ENCODE measurements around the gene LBX2. TPM values are rescaled to one million over a fixed set of nuclear protein-coding genes. Genes with fewer than 3 reads are reported as not detected.
"Not testable (repeated sequence)": the region's sequence is repeated elsewhere in the genome, so short reads cannot be mapped to it uniquely, and the experiment has no call there.

Gene LBX2
- polyA plus RNA-seq, 1 of the 3 experiments (the other 2 are of a cell fraction) = 0.03 TPM

- Histone ChIP-seq H3K27me3 (ENCODE audit: insufficient read depth) (no peaks in the 10 kb centered on the region), H3K9me2 (no peaks in the 10 kb centered on the region), H3K9me3 (no peaks in the 10 kb centered on the region), H2AFZ (ENCODE audit: low read depth) (no peak overlapping the region), H3K4me1 (ENCODE audit: control insufficient read depth in 1 of 2, insufficient read depth in 2 of 2, low read depth in 1 of 2, low read length in 1 of 2) (no peaks in the 10 kb centered on the region), H3F3A (replicated peaks; ENCODE audit: insufficient read depth) (no peaks in the 10 kb centered on the region), H3K4me3 (ENCODE audit: low read depth in 2 of 2, low read length in 1 of 2) (no peak overlapping the region), H3K9ac (no peak overlapping the region), H3K4me2 (no peak overlapping the region), H3K79me2 (ENCODE audit: insufficient read depth) (peaks cover 17% of the 10 kb centered on the region), H3K36me3 (replicated peaks in 1 of 2; ENCODE audit: control insufficient read depth in 1 of 2, insufficient read depth in 2 of 2, low read length in 1 of 2) (peaks cover 6 to 49% of the 10 kb centered on the region in 2 experiments), H3K27ac (ENCODE audit: low read depth in 2 of 2, low read length in 1 of 2) (no peak overlapping the region), H4K20me1 (ENCODE audit: insufficient read depth) (no peaks in the 10 kb centered on the region)
- no peak for DNase-seq
- ChIA-PET POLR2A (interaction anchor here (1.0 kb wide), 1 partner anchor 16 kb away, joined by 3 read pairs; no protein-coding TSS in a partner anchor), CTCF (interaction anchor here (0.6 to 3.0 kb wide), 4 partner anchors 9 to 97 kb away, joined by 3 to 13 read pairs (median 4); partner anchors contain the start of gene PCGF1)
- WGBS (ENCODE audit: low lambda C conversion rate) = 96% methylated on average over 6 of the region's 9 CpGs
- TF ChIP-seq ELF1 (IDR thresholded peaks at IDR 0.05) = no peak
These were observed 9.5 kb downstream of the LBX2 start for GRCh38 chr2:74489906-74490305.

- no peaks in the 10 kb centered on the region for H3K9me3 ChIP-seq
- peaks cover 6 to 43% of the 10 kb centered on the region in 2 experiments for H3K36me3 ChIP-seq (replicated peaks in 1 of 2; ENCODE audit: control insufficient read depth in 1 of 2, insufficient read depth in 2 of 2, low read length in 1 of 2)
- CTCF ChIA-PET = interaction anchor here (0.6 to 3.0 kb wide), 4 partner anchors 18 to 98 kb away, joined by 3 to 13 read pairs (median 4); partner anchors contain the start of gene PCGF1
- POLR2A ChIA-PET = interaction anchor here (1.0 kb wide), 1 partner anchor 17 kb away, joined by 3 read pairs; no protein-coding TSS in a partner anchor
- no peaks in the 10 kb centered on the region for H3K27me3 ChIP-seq (ENCODE audit: insufficient read depth)
- H3K27ac ChIP-seq (ENCODE audit: low read depth in 2 of 2, low read length in 1 of 2) = no peak overlapping the region
- H4K20me1 ChIP-seq (ENCODE audit: insufficient read depth) = no peaks in the 10 kb centered on the region
- no peak overlapping the region for H3K4me2 ChIP-seq
- whole genome bisulfite sequencing (ENCODE audit: low lambda C conversion rate) = 88% methylated on average over 9 of the region's 9 CpGs
- no peak overlapping the region for H3K9ac ChIP-seq
- TF ChIP-seq TCF12 (IDR thresholded peaks at IDR 0.05) (no peak), GATA2 (CRISPR knock-in tag; IDR thresholded peaks at IDR 0.05) (no peak), FOSL2 (IDR thresholded peaks at IDR 0.05; ENCODE audit: borderline replicate concordance, low read depth) (no peak), POLR2AphosphoS5 (IDR thresholded peaks at IDR 0.05; ENCODE audit: low read depth, low read length) (no peak), RXRA (IDR thresholded peaks at IDR 0.05; ENCODE audit: borderline replicate concordance, low read depth) (no peak)
- H3F3A ChIP-seq (replicated peaks; ENCODE audit: insufficient read depth) = no peaks in the 10 kb centered on the region
- H3K79me2 ChIP-seq (ENCODE audit: insufficient read depth) = peaks cover 28% of the 10 kb centered on the region
- no peak overlapping the region for H2AFZ ChIP-seq (ENCODE audit: low read depth)
- H3K9me2 ChIP-seq = no peaks in the 10 kb centered on the region
- no peak overlapping the region for H3K4me3 ChIP-seq (ENCODE audit: low read depth in 2 of 2, low read length in 1 of 2)
- H3K4me1 ChIP-seq (ENCODE audit: control insufficient read depth in 1 of 2, insufficient read depth in 2 of 2, low read depth in 1 of 2, low read length in 1 of 2) = peaks cover 0 to 2% of the 10 kb centered on the region in 2 experiments; a peak in 2 of 4 replicates
- no peak for DNase-seq
These were observed 10.5 kb downstream of the LBX2 start for GRCh38 chr2:74488643-74489481.

GRCh38 chr2:74486141-74486540, 13.3 kb downstream of the LBX2 start:
- H3K79me2 ChIP-seq (ENCODE audit: insufficient read depth) = peaks cover 49% of the 10 kb centered on the region
- H3K27ac ChIP-seq (ENCODE audit: low read depth in 2 of 2, low read length in 1 of 2) = no peak overlapping the region
- no peaks in the 10 kb centered on the region for H3K9me2 ChIP-seq
- ChIA-PET POLR2A (no interaction called here), CTCF (interaction anchor here (7.5 kb wide), 1 partner anchor 101 kb away, joined by 116 read pairs; no protein-coding TSS in a partner anchor)
- TF ChIP-seq EP300 (IDR thresholded peaks at IDR 0.05; ENCODE audit: borderline replicate concordance in 1 of 2, low read depth in 1 of 2, low read length in 1 of 2) (no peak), SMC3 (IDR thresholded peaks at IDR 0.05; ENCODE audit: low read depth, low read length) (no peak), JUND (IDR thresholded peaks at IDR 0.05) (no peak)
- H3K9ac ChIP-seq = no peak overlapping the region
- no peak for DNase-seq
- peaks cover 7 to 11% of the 10 kb centered on the region in 2 experiments; a peak in 3 of 4 replicates for H3K4me1 ChIP-seq (ENCODE audit: control insufficient read depth in 1 of 2, insufficient read depth in 2 of 2, low read depth in 1 of 2, low read length in 1 of 2)
- no peak overlapping the region for H3K4me3 ChIP-seq (ENCODE audit: low read depth in 2 of 2, low read length in 1 of 2)
- no peaks in the 10 kb centered on the region for H4K20me1 ChIP-seq (ENCODE audit: insufficient read depth)
- no peaks in the 10 kb centered on the region for H3F3A ChIP-seq (replicated peaks; ENCODE audit: insufficient read depth)
- WGBS (ENCODE audit: low lambda C conversion rate) = 100% methylated on average over 2 of the region's 2 CpGs
- H3K4me2 ChIP-seq = no peak overlapping the region
- no peaks in the 10 kb centered on the region for H3K27me3 ChIP-seq (ENCODE audit: insufficient read depth)
- no peak overlapping the region for H2AFZ ChIP-seq (ENCODE audit: low read depth)
- no peaks in the 10 kb centered on the region for H3K9me3 ChIP-seq
- H3K36me3 ChIP-seq (replicated peaks in 1 of 2; ENCODE audit: control insufficient read depth in 1 of 2, insufficient read depth in 2 of 2, low read length in 1 of 2) = peaks cover 6 to 16% of the 10 kb centered on the region in 2 experiments

GRCh38 chr2:74483675-74484164, 15.7 kb downstream of the LBX2 start:
- 64% methylated on average over 19 of the region's 19 CpGs for WGBS (ENCODE audit: low lambda C conversion rate)

More at GRCh38 chr2:74483675-74484164, 15.7 kb downstream of the LBX2 start:
- not testable (repeated sequence) for H3K9me3 ChIP-seq; H3K9me2 ChIP-seq; H4K20me1 ChIP-seq (ENCODE audit: insufficient read depth); H3K27ac ChIP-seq (ENCODE audit: low read depth in 2 of 2, low read length in 1 of 2); H3F3A ChIP-seq (replicated peaks; ENCODE audit: insufficient read depth); DNase-seq; H3K27me3 ChIP-seq (ENCODE audit: insufficient read depth)
- H3K9ac ChIP-seq = peak overlapping the region; percentile 79
- H3K36me3 ChIP-seq (replicated peaks in 1 of 2; ENCODE audit: control insufficient read depth in 1 of 2, insufficient read depth in 2 of 2, low read length in 1 of 2) = peaks cover 8 to 15% of the 10 kb centered on the region in 2 experiments
- CTCF ChIA-PET = interaction anchor here (0.7 to 7.5 kb wide), 21 partner anchors 9 to 161 kb away, joined by 3 to 116 read pairs (median 10); partner anchors contain the start of genes AUP1, DQX1, HTRA2 and LBX2
- peak overlapping the region; percentile 86 for H3K4me2 ChIP-seq
- POLR2A ChIA-PET = interaction anchor here (0.6 to 3.5 kb wide), 12 partner anchors 11 to 92 kb away, joined by 3 to 24 read pairs (median 7); partner anchors contain the start of genes AUP1, C2orf81, HTRA2 and INO80B
- H2AFZ ChIP-seq (ENCODE audit: low read depth) = peak overlapping the region; percentile 86
- H3K4me1 ChIP-seq (ENCODE audit: control insufficient read depth in 1 of 2, insufficient read depth in 2 of 2, low read depth in 1 of 2, low read length in 1 of 2) = peaks cover 13 to 16% of the 10 kb centered on the region in 2 experiments; a peak in 3 of 4 replicates
- peaks cover 71% of the 10 kb centered on the region for H3K79me2 ChIP-seq (ENCODE audit: insufficient read depth)
- peak overlapping the region; percentile 70 to 97 for H3K4me3 ChIP-seq (ENCODE audit: low read depth in 2 of 2, low read length in 1 of 2)
